Measurements from ENCODE around the gene SCUBE1. TPM values are rescaled to one million over a fixed set of nuclear protein-coding genes. Genes with fewer than 3 reads are reported as not detected.

The SCUBE1 gene
- total RNA-seq, 4 donors from 2014 or later, result 81.3 to 214 (median 141) TPM

- H3K36me3 ChIP-seq, result no peaks in the 10 kb centered on the region
- DNase-seq (ENCODE audit: low spot score in 2 of 2), result no peak
- peak overlapping the region in 3 of 4 donors; percentile 52 to 89 (median 83) for H3K27ac ChIP-seq
- no peak for TF ChIP-seq EP300 (IDR thresholded peaks at IDR 0.05)
- TF ChIP-seq CTCF (IDR thresholded peaks at IDR 0.05), result no peak
- TF ChIP-seq POLR2A (IDR thresholded peaks at IDR 0.05), result no peak
- no peaks in the 10 kb centered on the region for H3K9me3 ChIP-seq
- peaks cover 0 to 88% (median 34%) of the 10 kb centered on the region in 4 donors for H3K4me1 ChIP-seq
- no peak overlapping the region for H3K4me3 ChIP-seq
- 90 to 95% methylated on average over 6 of the region's 6 CpGs for WGBS, 2 donors
- no peaks in the 10 kb centered on the region for H3K27me3 ChIP-seq
Observed at GRCh38 chr22:43295173-43295572, 48.0 kb downstream of the SCUBE1 start.

GRCh38 chr22:43293655-43294392 lies 49.3 kb downstream of the SCUBE1 start:
- Histone ChIP-seq H3K36me3 (no peaks in the 10 kb centered on the region), H3K27ac (peak overlapping the region; percentile 36 to 89 (median 68)), H3K4me1 (peaks cover 0 to 96% (median 44%) of the 10 kb centered on the region in 4 donors), H3K4me3 (no peak overlapping the region), H3K9me3 (no peaks in the 10 kb centered on the region), H3K27me3 (no peaks in the 10 kb centered on the region)
- 80 to 82% methylated on average over 12 to 14 of the region's 15 CpGs for WGBS, 2 donors
- DNase-seq (ENCODE audit: low spot score in 2 of 2), result peak; percentile 72 to 79
- TF ChIP-seq EP300 (IDR thresholded peaks at IDR 0.05), result peak in 1 of 2 donors; percentile 52
- TF ChIP-seq POLR2A (IDR thresholded peaks at IDR 0.05), result no peak
- TF ChIP-seq CTCF (IDR thresholded peaks at IDR 0.05), result no peak

DNA sequence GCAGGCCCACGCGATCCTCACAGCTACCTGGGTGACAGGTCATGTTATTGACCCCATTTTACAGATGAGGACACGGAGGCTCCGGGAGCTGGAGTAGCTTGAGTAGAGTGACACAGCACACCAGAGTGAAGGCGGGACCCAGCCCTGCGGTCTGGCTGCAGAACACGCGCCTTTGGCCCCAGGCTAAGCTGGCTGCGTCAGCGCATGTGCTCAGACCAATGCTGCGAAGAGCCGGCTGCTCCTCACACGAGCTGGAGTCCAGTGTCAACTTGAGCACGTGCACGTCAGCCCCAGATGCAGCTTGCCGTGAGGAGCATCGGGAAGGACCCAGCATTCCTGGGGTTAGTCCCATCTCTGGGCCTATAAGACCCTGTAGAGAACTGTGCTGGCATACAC lies 49.9 kb downstream of the SCUBE1 start:
- H3K4me1 ChIP-seq, result peaks cover 0 to 97% (median 44%) of the 10 kb centered on the region in 4 donors
- TF ChIP-seq POLR2A (IDR thresholded peaks at IDR 0.05), result no peak
- no peak for TF ChIP-seq CTCF (IDR thresholded peaks at IDR 0.05)
- no peak for TF ChIP-seq EP300 (IDR thresholded peaks at IDR 0.05)
- peak overlapping the region in 3 of 4 donors; percentile 52 to 89 (median 69) for H3K27ac ChIP-seq
- no peaks in the 10 kb centered on the region for H3K9me3 ChIP-seq
- no peak for DNase-seq (ENCODE audit: low spot score in 2 of 2)
- no peak overlapping the region for H3K4me3 ChIP-seq
- 73 to 74% methylated on average over 2 to 16 of the region's 17 CpGs for WGBS, 2 donors
- no peaks in the 10 kb centered on the region for H3K27me3 ChIP-seq
- H3K36me3 ChIP-seq, result no peaks in the 10 kb centered on the region

- Histone ChIP-seq H3K27ac (peak overlapping the region in 3 of 4 donors; percentile 52 to 89 (median 69)), H3K4me3 (no peak overlapping the region), H3K27me3 (no peaks in the 10 kb centered on the region), H3K36me3 (no peaks in the 10 kb centered on the region), H3K4me1 (peaks cover 0 to 92% (median 44%) of the 10 kb centered on the region in 4 donors), H3K9me3 (no peaks in the 10 kb centered on the region)
- TF ChIP-seq EP300 (IDR thresholded peaks at IDR 0.05) (no peak), POLR2A (IDR thresholded peaks at IDR 0.05) (no peak), CTCF (IDR thresholded peaks at IDR 0.05) (no peak)
- WGBS, 2 donors, result 43 to 66% methylated on average over 9 of the region's 9 CpGs
- no peak for DNase-seq (ENCODE audit: low spot score in 2 of 2)
Observed at GRCh38 chr22:43292630-43293018, 50.5 kb downstream of the SCUBE1 start.

DNA sequence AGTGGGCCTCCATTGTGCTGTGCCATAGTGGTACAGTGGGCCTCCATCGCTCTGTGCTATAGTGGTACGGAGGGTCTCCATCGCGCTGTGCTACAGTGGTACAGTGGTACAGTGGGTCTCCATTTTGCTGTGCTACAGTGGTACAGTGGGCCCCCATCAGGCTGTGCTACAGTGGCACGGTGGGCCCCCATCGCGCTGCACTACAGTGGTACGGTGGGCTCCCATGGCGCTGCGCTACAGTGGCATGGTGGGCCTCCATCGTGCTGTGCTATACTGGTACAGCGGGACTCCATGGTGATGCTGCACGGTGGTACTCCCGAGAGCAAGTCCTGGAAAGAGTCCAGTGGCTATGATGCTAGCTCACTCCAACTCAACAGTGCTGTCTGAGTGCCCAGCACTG lies 51.8 kb downstream of the SCUBE1 start:
- 89 to 97% methylated on average over 14 of the region's 14 CpGs for WGBS, 2 donors
- Histone ChIP-seq H3K4me3 (no peak overlapping the region), H3K36me3 (no peaks in the 10 kb centered on the region), H3K27ac (peak overlapping the region in 2 of 4 donors; percentile 80 to 89), H3K27me3 (no peaks in the 10 kb centered on the region), H3K9me3 (no peaks in the 10 kb centered on the region), H3K4me1 (peaks cover 0 to 86% (median 34%) of the 10 kb centered on the region in 4 donors)
- TF ChIP-seq EP300 (IDR thresholded peaks at IDR 0.05) (no peak), CTCF (IDR thresholded peaks at IDR 0.05) (no peak), POLR2A (IDR thresholded peaks at IDR 0.05) (no peak)
- no peak for DNase-seq (ENCODE audit: low spot score in 2 of 2)
